HepG2 (cell line): ENCODE data around the gene SURF1. TPM values are rescaled to one million over a fixed set of nuclear protein-coding genes. Genes with fewer than 3 reads are reported as not detected.

ENCODE experiments used
- ARNT2 ChIP-seq: sonication (generic); formaldehyde crosslinking; IDR thresholded peaks from 2 replicates; pipeline ENCODE4 v1.8.0; 2022; ENCODE audit warnings: mild to moderate bottlenecking, low read depth, missing genetic modification reagents, moderate library complexity
- HNRNPUL1 ChIP-seq: fragments of 200-400 bp; formaldehyde crosslinking; IDR thresholded peaks from 2 replicates; pipeline ENCODE4 v1.6.1; 2017; ENCODE audit warnings: low read depth, mild to moderate bottlenecking, low read length, moderate library complexity
- IKZF4 ChIP-seq: sonication (generic); formaldehyde crosslinking; IDR thresholded peaks from 2 replicates; pipeline ENCODE4 v1.5.1; 2020; ENCODE audit warnings: borderline replicate concordance, mild to moderate bottlenecking, low read depth, missing genetic modification reagents; ENCODE audit errors: not compliant biosample characterization
- ISL2 ChIP-seq: sonication (generic); formaldehyde crosslinking; IDR thresholded peaks from 2 replicates; pipeline ENCODE4 v1.5.0; 2020; ENCODE audit warnings: missing genetic modification reagents
- NFE2L1 ChIP-seq: sonication (generic); formaldehyde crosslinking; IDR thresholded peaks from 2 replicates; pipeline ENCODE4 v1.4.0; 2020; ENCODE audit warnings: missing genetic modification reagents, mild to moderate bottlenecking, borderline replicate concordance
- SRF ChIP-seq: IDR thresholded peaks from 2 replicates; pipeline ENCODE4 v1.6.1; 2011; ENCODE audit warnings: mild to moderate bottlenecking, low read depth, low read length, moderate library complexity
- ZBTB3 ChIP-seq: sonication (generic); formaldehyde crosslinking; IDR thresholded peaks from 2 replicates; pipeline ENCODE4 v1.4.0; 2020; ENCODE audit warnings: low read depth, mild to moderate bottlenecking, moderate library complexity, missing genetic modification reagents, borderline replicate concordance
- ZNF264 ChIP-seq: sonication (generic); formaldehyde crosslinking; IDR thresholded peaks from 2 replicates; pipeline ENCODE4 v1.4.0; 2020; ENCODE audit warnings: missing genetic modification reagents
- ZNF646 ChIP-seq: sonication (generic); formaldehyde crosslinking; IDR thresholded peaks from 2 replicates; pipeline ENCODE4 v1.9.0; 2021; ENCODE audit warnings: mild to moderate bottlenecking, missing genetic modification reagents
- polyA plus RNA-seq, 8 experiments: library from polyadenylated mRNA; depleted of rRNA in 3 of 8; stranded (reverse) in 7 of 8; unstranded in 1 of 8; fragments of >200 nt; fragmentation: Illumina TruSeq in 4 of 8; extraction: Trizol in 4 of 8; gene quantifications; 2 replicates each; pipeline versions ENCODE4 v1.2.1 to v1.2.3, GENCODE V29; 2011 to 2016; ENCODE audit warnings: low read depth in 4 of 8, missing spikeins in 1 of 8, mixed read lengths in 1 of 8; ENCODE audit not compliant: insufficient read depth in 1 of 8
- total RNA-seq, 5 experiments: library from RNA; depleted of rRNA; stranded (reverse); fragments of >200 nt; fragmentation: Illumina TruSeq; extraction: Trizol; gene quantifications; 2 replicates each; pipeline ENCODE4 v1.2.3, GENCODE V29; 2016; ENCODE audit warnings: low read depth in 1 of 5
- TF ChIP-seq, protein P1 (sequence below): IDR thresholded peaks from 2 replicates; pipeline ENCODE4 v1.6.1; 2016; ENCODE audit warnings: missing compliant biosample characterization, missing genetic modification reagents, borderline replicate concordance
- TF ChIP-seq, protein P2 (sequence below): sonication (generic); formaldehyde crosslinking; IDR thresholded peaks from 2 replicates; pipeline ENCODE4 v1.4.0; 2020; ENCODE audit warnings: low read depth, missing genetic modification reagents
- TF ChIP-seq, protein P3 (sequence below), 2 experiments: sonication (generic) in 1 of 2; formaldehyde crosslinking in 1 of 2; IDR thresholded peaks; 2 replicates each; pipeline versions ENCODE4 v1.5.1 to v1.6.1; 2011 to 2020; ENCODE audit warnings: borderline replicate concordance in 1 of 2, low read depth in 1 of 2, low read length in 1 of 2, mild to moderate bottlenecking in 1 of 2, missing genetic modification reagents in 1 of 2, moderate library complexity in 1 of 2

SURF1 gene
- total and polyA plus RNA-seq, 2 of the 13 experiments (the other 11 are each of a cell fraction or from before 2014, with no cell fraction given) = 17.8 to 40.7 TPM

DNA sequence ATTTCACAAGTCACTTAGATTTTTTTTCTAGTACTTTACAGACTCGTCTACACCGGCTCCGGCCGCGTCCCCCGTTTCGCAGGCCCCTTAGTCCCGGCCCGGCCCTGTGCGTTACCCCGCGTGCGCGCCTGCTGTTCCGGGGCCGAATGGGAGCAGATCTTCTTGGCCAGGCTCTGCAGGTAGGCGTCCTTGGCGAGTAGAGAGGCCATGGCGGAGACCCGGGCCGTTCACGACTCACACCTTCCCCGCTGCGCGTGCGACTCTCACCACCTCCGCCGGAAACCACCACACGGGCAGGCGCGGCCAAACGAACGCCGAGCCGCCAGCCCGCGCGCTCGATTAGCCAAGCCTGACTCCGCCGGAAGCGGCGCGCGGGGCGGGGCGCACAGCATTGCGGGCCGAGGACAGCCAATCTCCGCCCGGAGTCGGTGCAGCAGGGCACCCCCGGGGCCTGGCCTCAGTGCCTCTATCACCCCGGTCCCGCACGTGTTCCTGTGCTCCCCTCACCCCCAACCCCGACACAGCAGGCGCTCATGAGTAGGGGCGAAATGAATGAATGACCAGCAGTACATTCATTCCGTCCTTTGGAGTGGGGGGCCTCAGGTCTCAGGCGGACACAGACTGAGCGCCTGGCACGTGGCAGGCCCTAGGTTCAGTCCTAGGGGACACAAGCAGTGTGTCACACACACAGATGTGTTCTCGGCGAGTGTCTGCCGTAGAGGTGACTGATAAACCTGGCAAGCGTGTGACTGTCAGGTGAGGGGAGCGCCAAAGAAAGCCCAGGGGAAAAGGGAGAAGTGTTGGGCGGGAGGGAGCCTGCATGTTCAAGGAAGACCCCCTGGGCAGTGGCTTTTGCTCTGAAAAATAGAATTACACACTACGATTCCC is 20.1 kb downstream of the SURF1 start, which contains the start of gene SURF6 (continued):
- TF ChIP-seq ZNF646 (CRISPR knock-in tag) = no peak
- 0 out of 2 replicates have a peak, but pooled peaks have one; percentile 70 for TF ChIP-seq NFE2L1 (CRISPR knock-in tag)
- TF ChIP-seq IKZF4 (CRISPR knock-in tag) = no peak
- peak; percentile 96 for TF ChIP-seq ARNT2 (CRISPR knock-in tag)
- TF ChIP-seq ISL2 = peak; percentile 79
- no peak; the same call in 1 of the 2 replicates for TF ChIP-seq ZBTB3 (CRISPR knock-in tag)
- TF ChIP-seq, protein P1, sequence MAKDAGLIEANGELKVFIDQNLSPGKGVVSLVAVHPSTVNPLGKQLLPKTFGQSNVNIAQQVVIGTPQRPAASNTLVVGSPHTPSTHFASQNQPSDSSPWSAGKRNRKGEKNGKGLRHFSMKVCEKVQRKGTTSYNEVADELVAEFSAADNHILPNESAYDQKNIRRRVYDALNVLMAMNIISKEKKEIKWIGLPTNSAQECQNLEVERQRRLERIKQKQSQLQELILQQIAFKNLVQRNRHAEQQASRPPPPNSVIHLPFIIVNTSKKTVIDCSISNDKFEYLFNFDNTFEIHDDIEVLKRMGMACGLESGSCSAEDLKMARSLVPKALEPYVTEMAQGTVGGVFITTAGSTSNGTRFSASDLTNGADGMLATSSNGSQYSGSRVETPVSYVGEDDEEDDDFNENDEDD (CRISPR knock-in tag) = peak; percentile 80; the same call in 1 of the 2 replicates
- TF ChIP-seq SRF = peak; percentile 98
- TF ChIP-seq, protein P2, sequence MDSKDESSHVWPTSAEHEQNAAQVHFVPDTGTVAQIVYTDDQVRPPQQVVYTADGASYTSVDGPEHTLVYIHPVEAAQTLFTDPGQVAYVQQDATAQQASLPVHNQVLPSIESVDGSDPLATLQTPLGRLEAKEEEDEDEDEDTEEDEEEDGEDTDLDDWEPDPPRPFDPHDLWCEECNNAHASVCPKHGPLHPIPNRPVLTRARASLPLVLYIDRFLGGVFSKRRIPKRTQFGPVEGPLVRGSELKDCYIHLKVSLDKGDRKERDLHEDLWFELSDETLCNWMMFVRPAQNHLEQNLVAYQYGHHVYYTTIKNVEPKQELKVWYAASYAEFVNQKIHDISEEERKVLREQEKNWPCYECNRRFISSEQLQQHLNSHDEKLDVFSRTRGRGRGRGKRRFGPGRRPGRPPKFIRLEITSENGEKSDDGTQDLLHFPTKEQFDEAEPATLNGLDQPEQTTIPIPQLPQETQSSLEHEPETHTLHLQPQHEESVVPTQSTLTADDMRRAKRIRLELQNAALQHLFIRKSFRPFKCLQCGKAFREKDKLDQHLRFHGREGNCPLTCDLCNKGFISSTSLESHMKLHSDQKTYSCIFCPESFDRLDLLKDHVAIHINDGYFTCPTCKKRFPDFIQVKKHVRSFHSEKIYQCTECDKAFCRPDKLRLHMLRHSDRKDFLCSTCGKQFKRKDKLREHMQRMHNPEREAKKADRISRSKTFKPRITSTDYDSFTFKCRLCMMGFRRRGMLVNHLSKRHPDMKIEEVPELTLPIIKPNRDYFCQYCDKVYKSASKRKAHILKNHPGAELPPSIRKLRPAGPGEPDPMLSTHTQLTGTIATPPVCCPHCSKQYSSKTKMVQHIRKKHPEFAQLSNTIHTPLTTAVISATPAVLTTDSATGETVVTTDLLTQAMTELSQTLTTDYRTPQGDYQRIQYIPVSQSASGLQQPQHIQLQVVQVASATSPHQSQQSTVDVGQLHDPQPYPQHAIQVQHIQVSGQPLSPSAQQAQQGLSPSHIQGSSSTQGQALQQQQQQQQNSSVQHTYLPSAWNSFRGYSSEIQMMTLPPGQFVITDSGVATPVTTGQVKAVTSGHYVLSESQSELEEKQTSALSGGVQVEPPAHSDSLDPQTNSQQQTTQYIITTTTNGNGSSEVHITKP (CRISPR knock-in tag) = no peak
- TF ChIP-seq, protein P3, sequence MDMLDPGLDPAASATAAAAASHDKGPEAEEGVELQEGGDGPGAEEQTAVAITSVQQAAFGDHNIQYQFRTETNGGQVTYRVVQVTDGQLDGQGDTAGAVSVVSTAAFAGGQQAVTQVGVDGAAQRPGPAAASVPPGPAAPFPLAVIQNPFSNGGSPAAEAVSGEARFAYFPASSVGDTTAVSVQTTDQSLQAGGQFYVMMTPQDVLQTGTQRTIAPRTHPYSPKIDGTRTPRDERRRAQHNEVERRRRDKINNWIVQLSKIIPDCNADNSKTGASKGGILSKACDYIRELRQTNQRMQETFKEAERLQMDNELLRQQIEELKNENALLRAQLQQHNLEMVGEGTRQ (IDR thresholded peaks at IDR 0.05; ENCODE audit: low read depth, low read length) = no peak
- TF ChIP-seq, protein P3 (CRISPR knock-in tag; IDR thresholded peaks at IDR 0.05; ENCODE audit: borderline replicate concordance) = peak; percentile 40; the same call in 1 of the 2 replicates
- TF ChIP-seq ZNF264 = peak; percentile 79
- peak; percentile 74; the same call in 1 of the 2 replicates for TF ChIP-seq HNRNPUL1
